ENCODE measurements around the gene SLC24A2.

- TF ChIP-seq EP300 (IDR thresholded peaks at IDR 0.05) (no peak), POLR2AphosphoS5 (IDR thresholded peaks at IDR 0.05) (no peak)
Observed at GRCh38 chr9:19781240-19781639, 7.6 kb downstream of the SLC24A2 start.

All from sigmoid colon (tissue), 4 donors.